Islet precursor cell (in vitro differentiated cells): ENCODE data around the gene ROM1.

Source experiments
- DNase-seq: peaks from one replicate; pipeline ENCODE4 v3.0.0-alpha.2; 2018

Gene ROM1

DNA sequence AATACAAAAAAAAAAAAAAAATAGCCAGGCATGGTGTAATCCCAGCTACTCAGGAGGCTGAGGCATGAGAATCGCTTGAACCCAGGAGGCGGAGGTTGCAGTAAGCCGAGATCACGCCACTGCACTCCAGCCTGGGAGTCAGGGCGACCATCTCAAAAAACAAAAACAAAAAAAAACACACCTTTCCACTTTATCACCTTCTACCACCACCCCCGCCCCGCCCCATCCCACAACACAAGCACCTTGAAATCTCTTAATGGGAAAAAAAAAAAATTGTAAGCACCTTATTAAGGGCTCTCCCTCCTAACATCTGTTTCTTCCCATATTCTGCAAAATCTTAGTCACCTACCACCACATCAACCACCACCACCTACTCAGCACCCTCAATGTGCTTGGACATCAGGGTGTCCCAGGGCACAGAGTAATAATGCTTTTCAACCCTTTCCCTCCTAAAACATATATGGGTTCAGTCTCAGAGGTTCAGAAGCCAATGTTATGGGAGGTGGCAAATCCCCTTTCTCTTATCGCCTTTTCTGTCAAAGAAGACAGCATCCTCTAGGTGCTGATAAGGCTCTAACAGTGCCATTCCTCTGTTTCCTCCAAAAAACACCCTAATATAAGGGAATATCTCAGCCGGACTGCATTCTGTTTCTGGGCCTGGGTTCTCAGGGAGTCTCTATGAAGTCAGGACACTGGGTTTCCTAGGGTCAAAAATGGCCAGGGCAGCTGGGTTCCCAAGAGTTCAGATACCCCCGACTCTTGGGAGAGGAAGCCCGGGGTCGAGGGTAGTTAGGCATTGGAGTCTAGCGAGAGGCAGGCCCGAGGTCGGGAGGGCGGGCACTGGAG, 39.3 kb downstream of the ROM1 start:
- no peak for DNase-seq

DNA sequence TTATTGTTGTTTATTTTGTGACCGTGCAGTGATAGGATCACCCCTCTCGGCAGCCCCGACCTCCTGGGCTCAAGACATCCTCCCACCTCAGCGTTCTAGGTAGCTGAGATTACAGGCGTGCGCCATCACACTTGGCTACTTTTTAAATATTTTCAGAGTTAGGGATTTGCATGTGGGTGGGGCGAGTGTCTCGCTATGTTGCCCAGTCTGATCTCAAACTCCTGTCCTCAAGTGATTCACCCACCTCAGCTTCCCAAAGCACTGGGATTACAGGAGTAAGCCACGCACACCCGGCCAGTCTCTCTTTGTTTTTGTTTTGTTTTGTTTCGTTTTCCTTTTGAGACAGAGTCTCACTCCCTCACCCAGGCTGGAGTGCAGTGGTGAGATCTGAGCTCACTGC, 41.2 kb downstream of the ROM1 start:
- DNase-seq: no peak

DNA sequence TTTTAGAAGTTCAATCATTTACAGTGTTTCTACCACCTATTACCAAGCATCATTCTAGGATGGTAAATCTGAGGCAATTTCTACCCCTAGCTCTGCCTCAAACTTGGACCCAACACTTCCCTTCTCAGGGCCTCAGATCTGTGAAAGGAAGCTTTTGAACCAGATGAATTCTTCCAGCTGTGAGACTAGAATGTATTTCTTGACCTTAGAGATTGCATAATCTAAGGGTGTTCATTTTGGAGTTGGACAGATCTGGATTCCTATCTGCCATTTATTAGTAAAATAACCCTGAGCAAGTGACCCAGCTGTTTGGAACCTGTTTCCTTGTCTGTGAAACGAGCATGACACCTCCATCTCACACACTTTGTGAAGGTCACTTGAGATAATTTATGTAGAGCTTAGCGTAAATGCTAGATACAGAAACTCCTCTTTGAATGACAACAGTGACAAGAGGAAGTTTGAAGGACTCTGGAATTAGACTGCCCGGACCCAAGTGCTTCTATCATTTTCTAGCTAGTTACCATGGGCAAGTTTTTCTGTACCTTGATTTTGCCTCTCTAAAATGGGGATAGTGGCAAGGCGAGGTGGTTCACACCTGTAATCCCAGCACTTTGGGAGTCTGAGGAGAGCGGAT, 43.9 kb downstream of the ROM1 start:
- DNase-seq: no peak

DNA sequence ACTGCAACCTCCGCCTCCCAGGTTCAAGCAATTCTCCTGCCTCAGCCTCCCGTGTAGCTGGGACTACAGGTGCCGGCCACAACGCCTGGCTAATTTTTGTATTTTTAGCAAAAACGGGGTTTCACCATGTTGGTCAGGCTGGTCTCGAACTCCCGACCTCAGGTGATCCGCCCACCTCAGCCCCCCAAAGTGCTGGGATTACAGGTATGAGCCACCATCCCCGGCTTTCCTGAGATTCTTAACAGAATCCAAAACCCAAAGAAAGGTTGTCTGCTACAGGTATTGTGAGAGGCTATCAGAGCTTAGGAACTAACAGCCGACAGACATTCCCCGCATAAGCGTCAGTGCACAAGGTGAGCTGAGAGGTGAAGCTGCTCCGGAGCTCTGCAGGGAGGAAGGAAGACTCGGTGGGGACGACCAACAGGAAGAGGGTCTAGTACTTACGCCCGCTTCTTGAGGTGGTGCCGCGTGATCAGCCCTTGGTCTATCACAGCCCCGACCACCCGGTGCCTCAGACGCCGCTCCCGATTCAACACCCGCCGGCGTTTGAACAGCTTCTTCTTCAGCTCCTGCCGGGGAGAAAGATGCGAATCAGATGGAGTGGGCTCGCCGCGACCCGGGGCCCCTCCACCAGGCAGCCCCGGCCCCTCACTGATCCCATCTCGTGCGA, 51.5 kb downstream of the ROM1 start:
- DNase-seq: peak; percentile 84
